AG04450 (cell line): Measurements from ENCODE around the gene C9orf85. TPM values are rescaled to one million over a fixed set of nuclear protein-coding genes. Genes with fewer than 3 reads are reported as not detected.
"Not testable (repeated sequence)": the region's sequence is repeated elsewhere in the genome, so short reads cannot be mapped to it uniquely, and the experiment has no call there.

ENCODE experiments used
- CTCF ChIA-PET: fragments of 300-600, 350-600 bp; formaldehyde crosslinking; extraction: SDS; loops from one replicate; lab custom pipeline; 2022; ENCODE audit warnings: antibody characterized with exemption, inconsistent platforms; lab: Charles Lee
- POLR2A ChIA-PET: fragments of 350-600 bp; formaldehyde crosslinking; extraction: SDS; loops from one replicate; lab custom pipeline; 2021; ENCODE audit warnings: antibody characterized with exemption, inconsistent platforms; lab: Yijun Ruan, JAX
- DNase-seq: peaks from one replicate; pipeline ENCODE4 v3.0.0-alpha.2; 2011; ENCODE audit warnings: low read depth, low spot score
- H3K27ac ChIP-seq: one replicate; pipeline ENCODE4 v1.5.1; 2012; ENCODE audit warnings: low read depth, low read length, control low read depth
- H3K27me3 ChIP-seq: one replicate; pipeline ENCODE4 v1.6.0; 2012; ENCODE audit warnings: low read length; ENCODE audit not compliant: control insufficient read depth, insufficient read depth
- H3K4me3 ChIP-seq: 2 replicates; pipeline ENCODE4 v1.5.1; 2011; ENCODE audit warnings: mild to moderate bottlenecking, low read depth, low read length, control low read depth
- H3K9me3 ChIP-seq: 2 replicates; pipeline ENCODE4 v1.5.1; 2012; ENCODE audit warnings: low read length; ENCODE audit not compliant: control insufficient read depth, insufficient read depth
- polyA plus RNA-seq: library from polyadenylated mRNA; depleted of rRNA; stranded (reverse); fragments of >200 nt; gene quantifications from 2 replicates; pipeline ENCODE4 v1.2.3, GENCODE V29; 2011
- TF ChIP-seq, protein P1 (sequence below): IDR thresholded peaks from 2 replicates; pipeline ENCODE4 v1.5.1; 2011; ENCODE audit warnings: low read depth, low read length, control low read depth, inconsistent platforms

Gene C9orf85
- polyA plus RNA-seq, 1 experiment = 19.8 TPM

GRCh38 chr9:71944754-71945375 lies 33.4 kb downstream of the C9orf85 start:
- DNase-seq = no peak

GRCh38 chr9:71954652-71955051 lies 43.2 kb downstream of the C9orf85 start:
- CTCF ChIA-PET = interaction anchor here (1.4 kb wide), 1 partner anchor 148 kb away, joined by 3 read pairs; no protein-coding TSS in a partner anchor
- H3K27me3 ChIP-seq, H3K4me3 ChIP-seq, POLR2A ChIA-PET, DNase-seq, H3K27ac ChIP-seq, H3K9me3 ChIP-seq: not testable (repeated sequence)

More at GRCh38 chr9:71944754-71945375, 33.4 kb downstream of the C9orf85 start:
- no peak overlapping the region for H3K4me3 ChIP-seq
- no peak overlapping the region for H3K27ac ChIP-seq
- ChIA-PET POLR2A (interaction anchor here (0.7 kb wide), 1 partner anchor 14 kb away, joined by 4 read pairs; no protein-coding TSS in a partner anchor), CTCF (interaction anchor here (0.6 to 1.3 kb wide), 2 partner anchors 126 to 133 kb away, joined by 3 to 6 read pairs; no protein-coding TSS in a partner anchor)
- TF ChIP-seq, protein P1, sequence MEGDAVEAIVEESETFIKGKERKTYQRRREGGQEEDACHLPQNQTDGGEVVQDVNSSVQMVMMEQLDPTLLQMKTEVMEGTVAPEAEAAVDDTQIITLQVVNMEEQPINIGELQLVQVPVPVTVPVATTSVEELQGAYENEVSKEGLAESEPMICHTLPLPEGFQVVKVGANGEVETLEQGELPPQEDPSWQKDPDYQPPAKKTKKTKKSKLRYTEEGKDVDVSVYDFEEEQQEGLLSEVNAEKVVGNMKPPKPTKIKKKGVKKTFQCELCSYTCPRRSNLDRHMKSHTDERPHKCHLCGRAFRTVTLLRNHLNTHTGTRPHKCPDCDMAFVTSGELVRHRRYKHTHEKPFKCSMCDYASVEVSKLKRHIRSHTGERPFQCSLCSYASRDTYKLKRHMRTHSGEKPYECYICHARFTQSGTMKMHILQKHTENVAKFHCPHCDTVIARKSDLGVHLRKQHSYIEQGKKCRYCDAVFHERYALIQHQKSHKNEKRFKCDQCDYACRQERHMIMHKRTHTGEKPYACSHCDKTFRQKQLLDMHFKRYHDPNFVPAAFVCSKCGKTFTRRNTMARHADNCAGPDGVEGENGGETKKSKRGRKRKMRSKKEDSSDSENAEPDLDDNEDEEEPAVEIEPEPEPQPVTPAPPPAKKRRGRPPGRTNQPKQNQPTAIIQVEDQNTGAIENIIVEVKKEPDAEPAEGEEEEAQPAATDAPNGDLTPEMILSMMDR = no peak
- no peaks in the 10 kb centered on the region for H3K9me3 ChIP-seq
- no peaks in the 10 kb centered on the region for H3K27me3 ChIP-seq

GRCh38 chr9:71955300-71955915 lies 44.0 kb downstream of the C9orf85 start:
- TF ChIP-seq, protein P1 = no peak
- CTCF ChIA-PET = no interaction called here
- Histone ChIP-seq H3K9me3 (no peaks in the 10 kb centered on the region), H3K27me3 (no peaks in the 10 kb centered on the region), H3K27ac (no peak overlapping the region), H3K4me3 (no peak overlapping the region)
- POLR2A ChIA-PET = no interaction called here
- no peak for DNase-seq

GRCh38 chr9:71962328-71962727 lies 50.9 kb downstream of the C9orf85 start:
- peaks cover 6% of the 10 kb centered on the region; the same call in 1 of the 2 replicates for H3K9me3 ChIP-seq
- CTCF ChIA-PET = interaction anchor here (0.6 kb wide), 1 partner anchor 77 kb away, joined by 3 read pairs; no protein-coding TSS in a partner anchor
- POLR2A ChIA-PET = no interaction called here
- TF ChIP-seq, protein P1 = no peak
- no peaks in the 10 kb centered on the region for H3K27me3 ChIP-seq
- no peak overlapping the region for H3K4me3 ChIP-seq
- no peak overlapping the region for H3K27ac ChIP-seq
- no peak for DNase-seq

- POLR2A ChIA-PET, H3K4me3 ChIP-seq, DNase-seq, H3K9me3 ChIP-seq, CTCF ChIA-PET, H3K27me3 ChIP-seq, H3K27ac ChIP-seq: not testable (repeated sequence)
Measured at GRCh38 chr9:71963471-71963996, 52.1 kb downstream of the C9orf85 start.
